ENCODE results near the gene RYR2. TPM values are rescaled to one million over a fixed set of nuclear protein-coding genes. Genes with fewer than 3 reads are reported as not detected.

RYR2 gene
- polyA plus RNA-seq, 1 of the 3 experiments (the other 2 are of a cell fraction), result under 0.01 TPM

DNA sequence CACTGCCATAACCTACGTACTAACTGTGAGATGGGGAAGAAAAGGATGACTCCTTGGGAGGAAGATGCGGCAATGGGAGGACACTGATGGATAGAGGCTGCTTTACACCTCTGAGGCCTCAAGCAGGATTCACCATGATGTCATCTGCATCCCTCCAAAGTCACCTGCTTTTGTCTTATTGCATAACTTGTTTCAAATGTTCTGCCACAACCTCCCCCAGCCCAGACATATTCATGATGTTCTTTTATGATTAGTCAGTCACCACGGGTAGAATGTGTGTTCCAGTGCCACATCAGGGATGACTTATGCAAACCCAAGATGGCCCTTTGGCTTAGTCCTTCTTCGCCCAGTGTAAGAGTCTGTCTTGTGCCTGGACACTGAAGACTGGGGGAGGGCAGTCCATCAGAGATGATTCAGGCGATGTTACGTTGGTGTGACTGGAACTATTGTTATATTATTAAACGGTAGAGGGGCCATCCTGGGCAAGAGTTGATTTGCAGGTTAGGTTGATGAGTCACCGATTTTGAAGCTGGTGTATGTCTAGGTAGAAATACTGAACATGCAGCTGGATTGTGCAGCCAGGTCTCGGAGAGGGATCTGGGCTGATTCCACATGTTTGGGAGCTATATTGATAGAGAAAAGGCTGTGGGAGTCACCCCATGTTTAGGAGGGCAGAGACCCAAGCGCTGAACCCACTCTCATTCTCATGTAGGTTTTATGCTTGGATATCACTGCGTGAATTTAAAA is 32.6 kb downstream of the RYR2 start:
- WGBS (ENCODE audit: low lambda C conversion rate), result 23% methylated on average over 11 of the region's 11 CpGs

DNA sequence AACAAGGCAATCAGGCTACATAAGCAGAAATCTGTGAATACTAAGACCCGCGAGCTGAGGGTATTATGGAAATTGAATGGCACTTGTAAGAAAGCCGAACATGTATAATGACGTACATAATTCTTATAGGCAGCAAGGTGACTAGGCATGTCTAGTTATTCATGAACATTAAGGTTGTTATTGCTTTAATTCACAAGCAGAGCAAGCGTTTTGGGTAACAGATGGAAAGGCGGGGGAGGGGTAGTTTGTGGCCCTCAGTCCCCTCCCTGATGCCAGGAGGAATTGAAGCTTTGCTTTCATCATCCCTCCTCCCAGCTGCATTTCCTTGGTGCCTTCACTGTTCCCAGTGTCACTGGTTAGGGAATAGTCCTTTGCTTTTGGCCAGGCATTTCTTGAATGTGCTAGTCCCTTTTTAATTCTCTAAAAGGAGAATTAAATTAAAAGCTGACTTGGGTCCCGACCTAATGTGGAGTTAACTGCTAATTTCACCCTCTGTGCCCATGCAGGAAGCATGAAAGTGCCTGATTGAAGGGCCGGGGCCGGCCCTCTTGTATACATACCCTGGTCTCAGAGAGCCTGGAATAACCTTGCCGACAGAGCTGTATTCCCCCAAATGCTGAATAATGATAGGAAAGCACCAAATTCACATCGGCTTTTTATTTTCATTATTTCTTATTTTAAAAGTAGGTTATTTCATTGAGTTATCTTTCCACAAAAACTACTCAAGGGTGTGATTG is 42.5 kb downstream of the RYR2 start:
- WGBS (ENCODE audit: low lambda C conversion rate), result 37% methylated on average over 11 of the region's 11 CpGs
- Histone ChIP-seq H2AFZ (ENCODE audit: low read depth) (no peak overlapping the region), H3K79me2 (ENCODE audit: insufficient read depth) (no peaks in the 10 kb centered on the region), H3K4me3 (ENCODE audit: low read depth in 2 of 2, low read length in 1 of 2) (no peak overlapping the region), H3K36me3 (replicated peaks in 1 of 2; ENCODE audit: control insufficient read depth in 1 of 2, insufficient read depth in 2 of 2, low read length in 1 of 2) (no peaks in the 10 kb centered on the region), H3K27ac (ENCODE audit: low read depth in 2 of 2, low read length in 1 of 2) (no peak overlapping the region), H3K9ac (no peak overlapping the region), H3K4me2 (no peak overlapping the region), H3F3A (replicated peaks; ENCODE audit: insufficient read depth) (no peaks in the 10 kb centered on the region), H3K9me3 (no peaks in the 10 kb centered on the region), H3K9me2 (no peaks in the 10 kb centered on the region), H3K4me1 (ENCODE audit: control insufficient read depth in 1 of 2, insufficient read depth in 2 of 2, low read depth in 1 of 2, low read length in 1 of 2) (no peaks in the 10 kb centered on the region), H4K20me1 (ENCODE audit: insufficient read depth) (no peaks in the 10 kb centered on the region), H3K27me3 (ENCODE audit: insufficient read depth) (no peaks in the 10 kb centered on the region)
- DNase-seq, result no peak
- CTCF ChIA-PET, result no interaction called here
- POLR2A ChIA-PET, result no interaction called here
- TF ChIP-seq TEAD4 (IDR thresholded peaks at IDR 0.05; ENCODE audit: borderline replicate concordance, insufficient read depth), result no peak
- no peak for TF ChIP-seq SIN3A (IDR thresholded peaks at IDR 0.05; ENCODE audit: borderline replicate concordance, low read depth, low read length)
- TF ChIP-seq POLR2AphosphoS5 (IDR thresholded peaks at IDR 0.05; ENCODE audit: low read depth, low read length), result no peak

More for the DNA sequence above, 32.6 kb downstream of the RYR2 start:
- Histone ChIP-seq H3K27me3 (ENCODE audit: insufficient read depth) (no peaks in the 10 kb centered on the region), H3K9me3 (no peaks in the 10 kb centered on the region), H4K20me1 (ENCODE audit: insufficient read depth) (no peaks in the 10 kb centered on the region), H3K79me2 (ENCODE audit: insufficient read depth) (no peaks in the 10 kb centered on the region), H3F3A (replicated peaks; ENCODE audit: insufficient read depth) (no peaks in the 10 kb centered on the region), H3K4me2 (no peak overlapping the region), H3K9ac (no peak overlapping the region), H3K9me2 (no peaks in the 10 kb centered on the region), H3K36me3 (replicated peaks in 1 of 2; ENCODE audit: control insufficient read depth in 1 of 2, insufficient read depth in 2 of 2, low read length in 1 of 2) (no peaks in the 10 kb centered on the region), H3K27ac (ENCODE audit: low read depth in 2 of 2, low read length in 1 of 2) (no peak overlapping the region), H3K4me3 (ENCODE audit: low read depth in 2 of 2, low read length in 1 of 2) (no peak overlapping the region), H3K4me1 (ENCODE audit: control insufficient read depth in 1 of 2, insufficient read depth in 2 of 2, low read depth in 1 of 2, low read length in 1 of 2) (no peaks in the 10 kb centered on the region; a peak in 1 of 4 replicates), H2AFZ (ENCODE audit: low read depth) (no peak overlapping the region)
- TF ChIP-seq EP300 (IDR thresholded peaks at IDR 0.05; ENCODE audit: borderline replicate concordance in 1 of 2, low read depth in 1 of 2, low read length in 1 of 2) (no peak), TCF12 (IDR thresholded peaks at IDR 0.05) (no peak), ELF1 (IDR thresholded peaks at IDR 0.05) (no peak), YY1 (IDR thresholded peaks at IDR 0.05; ENCODE audit: low read depth) (no peak), SIN3A (IDR thresholded peaks at IDR 0.05; ENCODE audit: borderline replicate concordance, low read depth, low read length) (no peak), NFIC (IDR thresholded peaks at IDR 0.05; ENCODE audit: borderline replicate concordance) (no peak), FOSL2 (IDR thresholded peaks at IDR 0.05; ENCODE audit: borderline replicate concordance, low read depth) (no peak), RCOR1 (IDR thresholded peaks at IDR 0.05; ENCODE audit: low read length) (no peak), GATA2 (CRISPR knock-in tag; IDR thresholded peaks at IDR 0.05) (no peak), EZH2phosphoT487 (IDR thresholded peaks at IDR 0.05; ENCODE audit: borderline replicate concordance, low read depth) (no peak), MEF2A (IDR thresholded peaks at IDR 0.05; ENCODE audit: borderline replicate concordance, low read depth) (no peak), CHD2 (IDR thresholded peaks at IDR 0.05; ENCODE audit: low read length, partially characterized antibody) (no peak), FOXM1 (IDR thresholded peaks at IDR 0.05; ENCODE audit: low read depth) (no peak), RFX5 (IDR thresholded peaks at IDR 0.05; ENCODE audit: low read length) (no peak)
- TF ChIP-seq, protein P1, sequence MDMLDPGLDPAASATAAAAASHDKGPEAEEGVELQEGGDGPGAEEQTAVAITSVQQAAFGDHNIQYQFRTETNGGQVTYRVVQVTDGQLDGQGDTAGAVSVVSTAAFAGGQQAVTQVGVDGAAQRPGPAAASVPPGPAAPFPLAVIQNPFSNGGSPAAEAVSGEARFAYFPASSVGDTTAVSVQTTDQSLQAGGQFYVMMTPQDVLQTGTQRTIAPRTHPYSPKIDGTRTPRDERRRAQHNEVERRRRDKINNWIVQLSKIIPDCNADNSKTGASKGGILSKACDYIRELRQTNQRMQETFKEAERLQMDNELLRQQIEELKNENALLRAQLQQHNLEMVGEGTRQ (IDR thresholded peaks at IDR 0.05; ENCODE audit: borderline replicate concordance, low read depth, low read length), result no peak
- TF ChIP-seq, protein P2, sequence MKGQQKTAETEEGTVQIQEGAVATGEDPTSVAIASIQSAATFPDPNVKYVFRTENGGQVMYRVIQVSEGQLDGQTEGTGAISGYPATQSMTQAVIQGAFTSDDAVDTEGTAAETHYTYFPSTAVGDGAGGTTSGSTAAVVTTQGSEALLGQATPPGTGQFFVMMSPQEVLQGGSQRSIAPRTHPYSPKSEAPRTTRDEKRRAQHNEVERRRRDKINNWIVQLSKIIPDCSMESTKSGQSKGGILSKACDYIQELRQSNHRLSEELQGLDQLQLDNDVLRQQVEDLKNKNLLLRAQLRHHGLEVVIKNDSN (IDR thresholded peaks at IDR 0.05; ENCODE audit: borderline replicate concordance, low read depth), result no peak
- TF ChIP-seq, protein P3, sequence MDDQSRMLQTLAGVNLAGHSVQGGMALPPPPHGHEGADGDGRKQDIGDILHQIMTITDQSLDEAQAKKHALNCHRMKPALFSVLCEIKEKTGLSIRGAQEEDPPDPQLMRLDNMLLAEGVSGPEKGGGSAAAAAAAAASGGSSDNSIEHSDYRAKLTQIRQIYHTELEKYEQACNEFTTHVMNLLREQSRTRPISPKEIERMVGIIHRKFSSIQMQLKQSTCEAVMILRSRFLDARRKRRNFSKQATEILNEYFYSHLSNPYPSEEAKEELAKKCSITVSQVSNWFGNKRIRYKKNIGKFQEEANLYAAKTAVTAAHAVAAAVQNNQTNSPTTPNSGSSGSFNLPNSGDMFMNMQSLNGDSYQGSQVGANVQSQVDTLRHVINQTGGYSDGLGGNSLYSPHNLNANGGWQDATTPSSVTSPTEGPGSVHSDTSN (IDR thresholded peaks at IDR 0.05), result no peak
- CTCF ChIA-PET, result no interaction called here
- POLR2A ChIA-PET, result no interaction called here
- no peak for DNase-seq

Measured in SK-N-SH (cell line).